ENCODE results near the gene SYT3.

GRCh38 chr19:50668416-50668815 lies 28.7 kb upstream of the SYT3 start:
- TF ChIP-seq FOXM1 (IDR thresholded peaks at IDR 0.05; ENCODE audit: borderline replicate concordance) (no peak), FOXA1 (IDR thresholded peaks at IDR 0.05) (no peak), HDGF (IDR thresholded peaks at IDR 0.05; ENCODE audit: borderline replicate concordance) (no peak), FOXK2 (IDR thresholded peaks at IDR 0.05) (no peak), NFRKB (IDR thresholded peaks at IDR 0.05) (no peak)

Measured in HEK293T (cell line).